ENCODE measurements around the gene WDR82.

DNA sequence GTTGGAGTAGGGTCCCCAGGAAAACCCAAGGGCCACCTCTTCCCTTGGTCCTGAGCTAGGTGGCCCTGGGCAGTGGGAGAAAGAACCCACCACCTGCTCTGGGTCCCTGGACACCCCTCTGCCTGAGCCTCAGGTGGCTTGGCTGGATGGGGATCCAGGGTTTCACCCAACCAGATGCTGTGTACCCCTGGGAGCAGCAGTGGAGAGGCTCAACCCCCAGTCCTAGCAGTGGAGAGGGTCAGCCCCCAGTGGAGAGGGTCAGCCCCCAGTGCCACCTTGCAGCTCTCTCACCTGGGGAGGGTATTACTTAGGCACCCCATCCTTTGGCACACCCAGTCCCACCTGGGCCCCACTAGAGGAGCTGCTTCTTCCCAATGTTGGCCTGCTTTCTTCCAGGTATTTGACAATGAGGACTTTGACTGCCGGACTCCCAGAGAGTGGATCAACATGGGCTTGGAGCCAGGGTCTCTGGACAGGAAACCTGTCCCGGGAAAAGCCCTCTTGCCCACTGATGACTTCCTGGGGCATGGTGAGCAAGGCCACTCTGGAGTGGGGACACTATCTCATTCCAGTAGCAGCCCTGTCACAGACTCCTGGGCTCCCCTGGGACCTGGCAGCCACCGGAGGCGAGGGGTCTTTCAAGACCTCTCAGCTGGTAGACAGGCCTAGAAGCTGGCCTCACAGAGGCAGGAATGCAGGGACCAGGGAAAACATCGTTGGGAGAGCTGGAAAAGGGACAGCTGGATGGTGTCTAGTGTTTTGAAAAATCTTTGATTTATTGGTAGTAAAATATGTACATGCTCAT, 49.2 kb upstream of the WDR82 start:
- TF ChIP-seq, protein P1, sequence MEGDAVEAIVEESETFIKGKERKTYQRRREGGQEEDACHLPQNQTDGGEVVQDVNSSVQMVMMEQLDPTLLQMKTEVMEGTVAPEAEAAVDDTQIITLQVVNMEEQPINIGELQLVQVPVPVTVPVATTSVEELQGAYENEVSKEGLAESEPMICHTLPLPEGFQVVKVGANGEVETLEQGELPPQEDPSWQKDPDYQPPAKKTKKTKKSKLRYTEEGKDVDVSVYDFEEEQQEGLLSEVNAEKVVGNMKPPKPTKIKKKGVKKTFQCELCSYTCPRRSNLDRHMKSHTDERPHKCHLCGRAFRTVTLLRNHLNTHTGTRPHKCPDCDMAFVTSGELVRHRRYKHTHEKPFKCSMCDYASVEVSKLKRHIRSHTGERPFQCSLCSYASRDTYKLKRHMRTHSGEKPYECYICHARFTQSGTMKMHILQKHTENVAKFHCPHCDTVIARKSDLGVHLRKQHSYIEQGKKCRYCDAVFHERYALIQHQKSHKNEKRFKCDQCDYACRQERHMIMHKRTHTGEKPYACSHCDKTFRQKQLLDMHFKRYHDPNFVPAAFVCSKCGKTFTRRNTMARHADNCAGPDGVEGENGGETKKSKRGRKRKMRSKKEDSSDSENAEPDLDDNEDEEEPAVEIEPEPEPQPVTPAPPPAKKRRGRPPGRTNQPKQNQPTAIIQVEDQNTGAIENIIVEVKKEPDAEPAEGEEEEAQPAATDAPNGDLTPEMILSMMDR (IDR thresholded peaks at IDR 0.05; ENCODE audit: poor library complexity) = no peak
- no peak for TF ChIP-seq EZH2 (IDR thresholded peaks at IDR 0.05; ENCODE audit: borderline replicate concordance)
